HG03108 (cell line): ENCODE data around the gene POMZP3.
A peak's percentile ranks its signal among the peaks of the same experiment; 100 is the strongest.
"Not testable (repeated sequence)": the region's sequence is repeated elsewhere in the genome, so short reads cannot be mapped to it uniquely, and the experiment has no call there.

ENCODE experiments used
- ATAC-seq: cut with Tn5 transposase; IDR thresholded peaks from one replicate; pipeline ENCODE4 v1.9.1; 2021; ENCODE audit warnings: moderate library complexity; ENCODE audit not compliant: unreplicated experiment

POMZP3 gene

DNA sequence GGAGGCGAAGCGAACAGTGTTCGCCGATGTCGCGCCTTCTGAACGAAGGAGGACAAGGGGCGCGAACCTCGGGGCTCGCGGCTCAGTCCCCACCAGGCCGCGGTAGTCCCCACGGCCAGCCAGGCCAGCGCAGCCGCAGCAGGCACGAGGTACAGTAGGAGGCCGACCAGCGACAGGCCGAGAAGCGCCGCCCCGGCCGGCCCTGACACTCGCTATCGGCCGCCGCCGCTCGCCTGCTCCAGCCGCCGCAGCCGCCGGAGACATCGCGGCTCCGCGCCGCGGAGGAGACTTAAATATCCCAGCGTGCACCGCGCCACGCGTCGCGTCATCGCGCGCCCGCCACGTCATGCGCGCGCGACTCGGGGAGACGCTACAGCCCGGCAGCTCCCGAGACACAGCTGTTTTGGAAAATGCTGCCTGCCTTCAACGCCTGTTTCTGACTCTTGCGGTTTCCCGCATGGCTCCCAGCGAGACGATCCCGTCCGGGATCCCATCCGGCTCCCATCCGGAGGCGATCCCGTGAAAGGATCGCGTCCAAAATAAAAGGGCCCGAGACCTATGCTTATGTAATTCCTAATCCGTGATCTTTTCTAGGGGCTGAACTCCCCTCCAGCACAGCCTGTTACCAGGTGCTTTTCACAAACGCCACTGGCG lies at the start of gene POMZP3:
Gene POMZP3 (minus strand): TSS at position 291 of the 654 bp plus-strand sequence. CDS start 1,215 bp downstream, outside the sequence.
- ATAC-seq, result peak; percentile 70

DNA sequence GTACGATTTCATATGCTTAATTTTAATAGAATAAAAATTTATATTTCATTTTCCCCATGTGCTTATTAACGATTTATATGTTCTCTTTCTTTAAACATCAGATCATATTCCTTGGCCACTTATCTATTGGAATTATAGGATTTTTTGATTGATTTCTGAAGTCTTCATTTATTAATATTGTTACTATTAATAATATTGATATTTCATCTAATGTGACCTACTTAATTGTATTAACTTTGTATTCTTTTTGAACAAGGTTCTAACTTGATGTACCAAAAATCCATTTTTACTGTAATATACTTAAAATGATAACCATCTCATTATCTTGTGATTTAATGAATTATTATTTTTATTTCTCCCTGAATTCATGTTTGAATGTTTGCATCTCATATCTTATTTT lies 48.7 kb upstream of the POMZP3 start:
- ATAC-seq, result not testable (repeated sequence)

DNA sequence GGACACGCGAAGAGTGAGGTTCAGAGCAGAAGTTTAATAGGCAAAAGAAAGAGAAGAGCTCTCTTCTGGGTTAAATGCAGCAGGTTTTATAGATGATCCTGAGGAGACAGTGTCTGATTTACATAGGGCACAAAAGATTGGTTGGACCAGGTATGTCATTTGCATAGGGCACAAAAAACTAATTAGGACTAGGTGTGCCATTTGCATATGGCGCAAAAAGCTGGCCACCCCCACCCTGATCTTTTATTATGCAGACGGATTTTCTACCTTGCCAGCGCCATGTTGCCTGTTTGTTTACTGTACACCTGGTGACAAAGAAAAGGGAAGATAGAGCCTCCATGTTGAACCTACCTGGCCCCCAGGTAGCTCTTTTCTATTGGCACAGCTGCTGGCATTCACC lies 46.3 kb upstream of the POMZP3 start:
- ATAC-seq, result not testable (repeated sequence)

GRCh38 chr7:76659212-76659611 lies 32.1 kb upstream of the POMZP3 start:
- not testable (repeated sequence) for ATAC-seq

- not testable (repeated sequence) for ATAC-seq
These were observed 29.3 kb upstream of the POMZP3 start for GRCh38 chr7:76656425-76656824.

DNA sequence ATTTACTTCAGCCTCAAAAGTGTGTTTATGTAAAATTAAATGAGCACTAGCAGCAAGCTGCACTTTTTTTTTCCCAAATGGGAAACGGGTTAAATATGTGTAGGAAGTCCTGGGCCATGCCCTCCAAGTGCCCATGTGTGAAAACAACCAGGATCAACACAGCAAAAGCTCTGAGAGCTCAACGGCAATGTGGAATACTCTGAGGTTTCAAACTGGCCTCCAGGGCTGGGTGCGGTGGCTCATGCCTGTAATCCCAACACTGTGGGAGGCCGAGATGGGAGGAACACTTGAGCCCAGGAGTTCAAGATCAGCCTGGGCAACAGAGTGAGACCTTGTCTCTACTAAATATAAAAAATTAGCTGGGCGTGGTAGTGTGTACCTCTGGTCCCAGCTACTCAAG lies 15.5 kb upstream of the POMZP3 start:
- not testable (repeated sequence) for ATAC-seq

DNA sequence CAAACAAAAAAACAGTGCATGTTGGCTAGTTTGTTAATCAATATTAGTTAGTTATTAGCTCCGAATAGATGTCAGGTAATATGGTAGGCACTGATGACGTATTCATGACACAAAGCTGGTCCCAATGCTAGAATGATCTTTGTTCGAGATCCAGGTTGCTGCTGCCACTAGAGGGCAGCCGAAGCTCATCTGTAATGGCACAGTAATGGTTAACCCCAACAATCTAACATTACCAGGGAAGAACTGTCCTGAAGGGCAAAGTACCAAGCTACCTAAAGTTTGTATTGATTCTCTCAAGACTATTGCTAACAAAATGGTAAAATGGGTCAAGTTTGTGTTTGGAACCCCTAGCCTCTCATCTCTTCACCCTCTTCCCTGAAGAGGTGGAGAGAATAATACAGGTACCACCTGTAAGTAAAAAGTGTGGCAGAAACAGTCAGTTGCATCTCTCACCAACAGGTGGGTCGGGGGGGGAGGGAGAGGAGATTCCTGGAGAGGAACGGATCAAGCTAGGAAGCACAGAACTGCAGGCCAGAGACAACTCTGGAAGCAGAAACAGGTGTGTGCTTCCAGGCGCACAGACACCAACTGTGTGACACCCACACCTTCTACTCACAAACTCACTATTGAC lies 10.1 kb upstream of the POMZP3 start:
- peak; percentile 87 for ATAC-seq

DNA sequence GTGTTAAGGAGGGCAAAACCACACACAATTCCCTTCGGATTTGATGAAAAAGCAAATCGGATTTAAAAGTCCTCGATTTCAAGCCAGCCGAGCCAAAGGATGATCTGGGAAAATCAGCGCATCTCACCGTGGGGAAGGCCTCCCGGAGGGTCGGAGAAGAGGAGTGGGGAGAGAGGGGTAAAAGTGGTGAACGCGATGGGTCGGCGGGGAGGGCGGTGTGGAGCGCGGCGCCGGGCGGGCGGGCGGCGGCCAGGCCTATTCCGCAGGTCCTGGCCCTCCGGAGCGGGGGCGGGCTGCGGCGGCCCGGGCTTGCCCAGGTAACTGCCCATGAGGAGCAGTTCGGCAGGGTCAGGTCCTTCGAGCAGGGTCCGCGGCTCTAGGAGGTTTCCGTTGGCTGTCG lies 498 bp downstream of the POMZP3 start:
- ATAC-seq, result peak; percentile 30

DNA sequence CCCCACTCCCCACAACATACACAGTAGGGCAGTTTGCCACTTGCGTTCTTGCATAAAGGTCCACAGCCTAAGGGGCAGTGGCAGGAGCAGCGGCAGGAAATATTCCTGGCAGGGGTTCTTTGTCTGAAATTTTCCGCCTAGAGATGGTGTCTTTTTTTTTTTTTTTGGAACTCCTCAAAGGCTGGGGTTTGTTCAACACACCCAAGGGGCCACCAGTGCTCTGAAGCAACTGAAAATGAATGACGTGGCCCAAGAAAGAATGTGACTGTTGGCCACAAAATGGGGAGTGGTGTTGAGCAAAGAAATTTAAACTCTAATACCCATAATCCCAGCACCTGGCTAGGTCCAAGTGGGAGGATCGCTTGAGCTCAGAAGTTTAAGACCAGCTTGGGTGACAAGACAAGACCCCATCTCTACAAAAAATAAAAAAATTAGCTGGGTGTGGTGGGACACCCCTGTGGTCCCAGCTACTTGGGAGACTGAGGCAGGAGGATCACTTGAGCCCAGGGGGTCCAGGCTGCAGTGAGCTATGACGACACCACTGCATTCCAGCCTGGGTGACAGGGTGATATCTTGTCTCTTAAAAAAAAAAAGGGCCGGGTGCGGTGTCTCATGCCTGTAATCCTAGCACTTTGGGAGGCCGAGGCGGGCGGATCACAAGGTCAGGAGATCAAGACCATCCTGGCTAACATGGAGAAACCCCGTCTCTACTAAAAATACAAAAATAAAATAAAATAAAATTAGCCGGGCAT lies 7.5 kb downstream of the POMZP3 start:
- ATAC-seq, result not testable (repeated sequence)

DNA sequence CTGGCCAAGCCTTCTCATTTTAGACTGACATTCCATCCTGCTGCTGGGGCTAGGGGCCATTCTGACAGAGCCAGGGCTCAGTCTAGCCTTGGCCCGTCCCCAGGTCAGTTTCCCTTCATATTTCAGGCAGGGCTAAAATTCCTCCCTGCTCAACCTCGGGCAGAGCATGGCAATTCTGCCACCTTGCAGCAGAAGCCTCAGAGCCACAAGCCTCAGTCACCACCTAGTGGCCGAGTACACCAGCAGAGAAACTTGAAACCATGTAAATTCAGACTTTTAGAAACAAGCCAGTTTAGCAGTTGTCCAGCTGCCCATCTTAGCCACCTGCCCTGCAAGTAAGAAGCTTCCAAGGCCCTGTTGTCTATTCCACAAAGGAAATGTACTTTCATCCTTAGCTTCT lies 13.3 kb downstream of the POMZP3 start:
- not testable (repeated sequence) for ATAC-seq

DNA sequence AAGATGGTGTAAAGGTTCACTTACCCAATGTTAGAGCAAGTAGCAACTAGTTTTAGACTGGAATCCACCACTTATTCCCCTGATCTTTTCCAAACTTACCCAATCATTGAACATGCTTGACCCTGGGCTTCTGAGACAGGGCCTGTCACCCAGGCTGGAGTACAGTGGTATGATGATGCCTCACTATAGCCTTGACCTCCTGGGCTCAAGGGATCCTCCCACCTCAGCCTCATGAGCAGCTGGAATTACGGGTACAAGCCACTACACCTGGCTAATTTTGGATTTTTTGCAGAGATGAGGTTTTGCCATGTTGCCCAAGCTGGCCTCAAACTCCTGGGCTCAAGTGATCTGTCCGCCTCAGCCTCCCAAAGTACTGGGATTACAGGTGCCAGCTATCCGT lies 14.8 kb downstream of the POMZP3 start:
- not testable (repeated sequence) for ATAC-seq

- ATAC-seq, result peak; percentile 31
These were observed 17.2 kb downstream of the POMZP3 start for GRCh38 chr7:76609864-76610263.

GRCh38 chr7:76608469-76608868 lies 18.6 kb downstream of the POMZP3 start:
- ATAC-seq, result not testable (repeated sequence)

- ATAC-seq, result peak; percentile 95
These were observed 21.1 kb downstream of the POMZP3 start for GRCh38 chr7:76606027-76606426.

GRCh38 chr7:76600650-76601049 lies 26.4 kb downstream of the POMZP3 start:
- not testable (repeated sequence) for ATAC-seq

GRCh38 chr7:76600116-76600482 lies 27.0 kb downstream of the POMZP3 start:
- not testable (repeated sequence) for ATAC-seq

DNA sequence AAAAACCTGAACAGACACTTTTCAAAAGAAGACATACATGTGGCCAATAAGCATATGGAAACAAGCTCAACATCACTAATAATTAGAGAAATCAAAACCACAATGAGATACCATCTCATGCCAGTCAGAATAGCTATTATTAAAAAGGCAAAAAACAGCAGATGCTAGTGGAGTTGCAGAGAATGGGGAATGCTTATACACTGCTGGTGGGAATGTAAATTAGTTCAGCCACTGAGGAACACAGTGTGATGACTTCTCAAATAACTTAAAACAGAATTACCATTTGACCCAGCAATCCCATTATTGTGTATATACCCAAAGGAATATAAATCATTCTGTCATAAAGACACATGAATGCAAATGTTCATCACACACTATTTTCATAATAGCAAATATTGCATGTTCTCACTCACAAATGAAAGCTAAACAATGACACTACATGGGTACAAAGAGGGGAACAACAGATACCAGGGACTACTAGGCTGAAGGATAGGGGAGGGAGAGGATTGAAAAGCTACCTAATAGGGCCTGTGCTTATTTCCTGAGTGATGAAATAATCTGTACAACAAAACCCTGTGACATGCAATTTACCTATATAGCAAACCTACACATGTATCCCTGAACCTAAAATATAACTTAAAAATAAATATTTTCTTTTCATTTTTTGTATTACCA lies 28.4 kb downstream of the POMZP3 start:
- not testable (repeated sequence) for ATAC-seq

DNA sequence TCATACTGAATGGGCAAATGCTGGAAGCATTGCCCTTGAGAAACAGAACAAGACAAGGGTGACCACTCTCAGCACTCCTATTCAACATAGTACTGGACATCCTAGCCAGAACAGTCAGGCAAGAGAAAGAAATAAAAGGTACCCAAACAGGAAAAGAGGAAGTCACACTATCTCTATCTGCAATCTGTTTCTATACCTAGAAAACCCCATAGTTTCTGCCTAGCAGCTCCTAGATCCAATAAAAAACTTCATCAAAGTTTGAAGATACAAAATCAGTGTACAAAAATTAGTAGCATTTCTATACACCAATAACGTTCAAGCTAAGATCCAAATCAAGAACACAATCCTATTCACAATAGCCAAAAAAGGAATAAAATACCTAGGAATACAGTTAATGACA lies 29.8 kb downstream of the POMZP3 start:
- ATAC-seq, result not testable (repeated sequence)

DNA sequence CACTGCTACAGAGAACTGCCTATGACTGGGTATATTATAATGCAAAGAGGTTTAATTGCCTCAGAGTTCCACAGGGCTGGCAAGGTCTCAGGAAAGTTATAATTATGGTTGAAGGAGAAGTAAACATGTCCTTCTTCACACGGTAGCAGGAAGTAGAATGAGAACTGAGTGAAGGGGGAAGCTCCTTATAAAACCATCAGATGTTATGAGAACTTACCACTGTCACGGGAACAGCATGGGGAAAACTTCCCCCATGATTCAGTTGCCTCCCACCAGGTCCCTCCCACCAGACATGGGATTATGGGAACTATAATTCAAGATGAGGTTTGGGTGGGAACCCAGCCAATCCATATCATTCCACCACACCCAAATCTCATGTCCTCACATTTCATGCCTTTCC lies 34.4 kb downstream of the POMZP3 start:
- not testable (repeated sequence) for ATAC-seq

DNA sequence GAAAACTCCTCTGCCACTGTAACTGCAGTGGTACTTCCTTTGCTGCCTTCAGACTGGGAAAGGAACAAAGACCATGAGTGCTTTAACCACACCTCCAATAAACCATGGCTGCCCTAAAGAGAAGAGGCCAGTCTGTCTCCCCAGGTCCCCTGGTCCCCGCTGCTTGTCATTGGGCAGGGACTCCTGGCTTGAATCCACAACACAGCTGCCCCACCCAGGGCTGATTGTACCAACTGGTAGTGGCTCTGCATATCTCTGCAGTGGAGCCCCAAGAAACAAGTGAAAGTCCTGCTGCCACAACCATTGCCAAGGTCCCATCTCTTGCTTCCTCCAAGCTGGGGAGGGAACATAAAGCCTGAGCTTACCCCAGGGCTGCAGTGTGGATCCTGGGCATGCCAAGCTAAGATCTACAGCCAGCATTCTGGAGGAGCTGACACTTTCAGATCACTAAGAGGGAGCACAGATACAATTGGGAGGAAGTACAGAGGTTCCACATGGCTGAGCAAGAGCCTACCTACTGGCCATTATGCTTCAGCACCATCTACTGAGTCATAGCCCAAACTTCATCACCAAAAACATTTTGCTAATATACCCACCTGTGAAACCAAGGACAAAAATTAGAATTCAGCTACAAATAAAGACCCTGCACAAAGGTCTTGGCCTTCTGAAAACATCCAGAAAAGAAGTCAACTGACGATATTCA lies 35.3 kb downstream of the POMZP3 start:
- peak; percentile 74 for ATAC-seq

- ATAC-seq, result not testable (repeated sequence)
These were observed 36.0 kb downstream of the POMZP3 start for GRCh38 chr7:76591033-76591432.
